Measurements from ENCODE around the gene CD68. TPM values are rescaled to one million over a fixed set of nuclear protein-coding genes. Genes with fewer than 3 reads are reported as not detected.

CD68 gene
- total RNA-seq, 1 donor from 2014 or later: 0.95 TPM

DNA sequence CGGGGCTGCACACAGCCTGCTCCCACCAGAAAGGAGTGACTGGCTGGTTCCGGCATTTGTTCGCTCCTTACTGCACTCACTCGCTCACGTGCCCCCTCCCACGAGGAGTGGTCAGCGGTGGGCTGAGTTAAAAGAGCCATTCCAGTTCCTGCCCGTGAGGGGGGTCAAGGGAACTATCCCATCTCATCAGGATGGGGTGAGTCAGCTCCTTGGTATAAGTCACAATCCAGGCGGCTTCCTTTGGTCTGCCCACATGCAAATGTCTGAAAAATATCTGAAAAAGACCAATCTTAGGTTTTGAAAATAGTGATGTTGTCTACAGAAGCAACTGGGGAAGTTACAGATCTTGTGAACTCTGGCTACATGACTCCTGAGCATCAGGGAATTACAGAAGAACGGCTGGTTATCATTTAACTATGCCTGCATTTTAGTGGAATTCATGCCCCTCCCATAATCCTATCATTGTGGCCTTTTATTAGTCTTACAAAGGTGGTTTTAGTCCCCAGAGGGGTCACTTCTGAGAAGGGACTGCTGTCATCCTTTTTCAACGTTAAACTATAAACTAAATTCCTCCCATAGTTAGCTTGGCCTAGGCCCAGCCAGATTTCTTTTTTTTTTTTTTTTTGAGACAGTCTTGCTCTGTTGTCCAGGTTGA lies 40.4 kb upstream of the CD68 start:
- Histone ChIP-seq H3K9ac (no peak overlapping the region), H3K4me1 (no peaks in the 10 kb centered on the region), H3K79me2 (ENCODE audit: low read depth) (no peaks in the 10 kb centered on the region), H3K36me3 (no peaks in the 10 kb centered on the region), H4K20me1 (ENCODE audit: low read depth) (no peaks in the 10 kb centered on the region), H3K9me3 (ENCODE audit: low read depth) (no peaks in the 10 kb centered on the region), H3K4me3 (no peak overlapping the region), H2AFZ (replicated peaks) (no peak overlapping the region), H3K27me3 (peaks cover 15% of the 10 kb centered on the region), H3F3A (ENCODE audit: low read depth) (no peaks in the 10 kb centered on the region), H3K27ac (no peak overlapping the region), H3K4me2 (no peak overlapping the region)
- TF ChIP-seq EZH2 (IDR thresholded peaks at IDR 0.05): no peak
- TF ChIP-seq EZH2phosphoT487 (IDR thresholded peaks at IDR 0.05): no peak
- no peak for TF ChIP-seq CTCF (IDR thresholded peaks at IDR 0.05)
- peaks cover 14% of the 10 kb centered on the region for H3K9me3 Mint-ChIP-seq
- H3K27me3 Mint-ChIP-seq (ENCODE audit: insufficient read depth, low read depth): peaks cover 7% of the 10 kb centered on the region
- no peak overlapping the region for H3K4me3 Mint-ChIP-seq
- peaks cover 3% of the 10 kb centered on the region for H3K4me1 Mint-ChIP-seq
- DNase-seq (ENCODE audit: low spot score): no peak
- H3K36me3 Mint-ChIP-seq: no peaks in the 10 kb centered on the region
- peak overlapping the region; percentile 16 for H3K27ac Mint-ChIP-seq

DNA sequence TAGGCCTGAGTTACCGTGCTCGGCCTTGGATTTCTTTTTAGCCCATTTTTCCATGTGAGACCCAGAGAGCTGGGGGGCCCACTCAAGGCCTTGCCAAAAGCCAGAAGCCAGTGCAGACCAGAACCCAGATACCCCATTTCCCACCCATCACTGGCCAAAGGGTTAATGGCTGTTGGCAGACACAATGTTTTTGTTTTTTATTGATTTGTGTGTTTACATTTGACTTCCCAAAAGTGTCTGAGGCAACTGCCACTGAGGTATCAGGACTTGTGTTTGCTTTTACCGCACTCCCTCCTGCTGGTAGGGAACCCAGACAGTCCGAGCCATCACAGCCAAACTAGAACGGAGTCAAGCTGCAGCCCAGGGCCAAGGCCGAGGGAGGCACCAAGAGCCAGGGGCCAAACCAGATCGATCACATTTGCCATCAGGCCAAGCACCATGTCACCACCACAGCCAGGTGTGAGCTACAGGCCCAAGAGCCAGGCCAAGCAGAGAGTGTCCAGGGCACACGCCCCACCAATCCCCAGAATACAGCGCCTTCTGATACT lies 38.3 kb upstream of the CD68 start:
- no peaks in the 10 kb centered on the region for H3K36me3 Mint-ChIP-seq
- peaks cover 3% of the 10 kb centered on the region for H3K4me1 Mint-ChIP-seq
- Histone ChIP-seq H2AFZ (replicated peaks) (no peak overlapping the region), H3K36me3 (no peaks in the 10 kb centered on the region), H3K4me1 (no peaks in the 10 kb centered on the region), H4K20me1 (ENCODE audit: low read depth) (no peaks in the 10 kb centered on the region), H3K27me3 (peaks cover 18% of the 10 kb centered on the region), H3K27ac (no peak overlapping the region), H3K9me3 (ENCODE audit: low read depth) (no peaks in the 10 kb centered on the region), H3F3A (ENCODE audit: low read depth) (no peaks in the 10 kb centered on the region), H3K4me2 (no peak overlapping the region), H3K79me2 (ENCODE audit: low read depth) (no peaks in the 10 kb centered on the region), H3K4me3 (no peak overlapping the region), H3K9ac (no peak overlapping the region)
- DNase-seq (ENCODE audit: low spot score): no peak
- H3K27me3 Mint-ChIP-seq (ENCODE audit: insufficient read depth, low read depth): peaks cover 8% of the 10 kb centered on the region
- H3K9me3 Mint-ChIP-seq: peaks cover 12% of the 10 kb centered on the region
- no peak overlapping the region for H3K4me3 Mint-ChIP-seq
- H3K27ac Mint-ChIP-seq: peak overlapping the region; percentile 46
- TF ChIP-seq EZH2 (IDR thresholded peaks at IDR 0.05): no peak
- TF ChIP-seq CTCF (IDR thresholded peaks at IDR 0.05): no peak
- TF ChIP-seq EZH2phosphoT487 (IDR thresholded peaks at IDR 0.05): no peak

DNA sequence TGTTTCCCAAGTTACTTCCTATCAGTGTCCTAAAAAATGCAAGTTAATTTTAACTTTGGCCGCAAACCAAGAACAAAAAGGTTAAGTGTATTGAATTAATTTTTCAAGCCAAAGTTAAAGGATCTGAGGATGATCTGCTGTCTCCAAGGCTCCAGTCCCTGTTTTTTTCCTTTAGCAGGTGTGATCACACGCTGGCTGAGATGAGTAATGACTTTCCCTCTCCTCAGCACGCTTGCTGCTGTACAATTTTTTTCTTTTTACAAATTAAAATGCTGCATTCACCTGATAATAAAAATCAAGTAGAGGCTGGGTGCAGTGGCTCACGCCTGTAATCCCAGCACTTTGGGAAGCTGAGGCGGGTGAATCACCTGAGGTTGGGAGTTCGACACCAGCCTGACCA lies 34.5 kb upstream of the CD68 start:
- Mint-ChIP-seq H3K4me1 (peaks cover 9% of the 10 kb centered on the region), H3K9me3 (no peaks in the 10 kb centered on the region), H3K4me3 (no peak overlapping the region), H3K27me3 (ENCODE audit: insufficient read depth, low read depth) (peaks cover 23% of the 10 kb centered on the region), H3K27ac (no peak overlapping the region), H3K36me3 (no peaks in the 10 kb centered on the region)
- Histone ChIP-seq H3K27me3 (peaks cover 40% of the 10 kb centered on the region), H3K4me2 (no peak overlapping the region), H3K9me3 (ENCODE audit: low read depth) (no peaks in the 10 kb centered on the region), H3K27ac (no peak overlapping the region), H3K79me2 (ENCODE audit: low read depth) (no peaks in the 10 kb centered on the region), H4K20me1 (ENCODE audit: low read depth) (no peaks in the 10 kb centered on the region), H3K4me1 (peaks cover 3% of the 10 kb centered on the region), H2AFZ (replicated peaks) (no peak overlapping the region), H3K9ac (no peak overlapping the region), H3K4me3 (no peak overlapping the region), H3F3A (ENCODE audit: low read depth) (peaks cover 15% of the 10 kb centered on the region), H3K36me3 (no peaks in the 10 kb centered on the region)
- no peak for DNase-seq (ENCODE audit: low spot score)
- TF ChIP-seq EZH2 (IDR thresholded peaks at IDR 0.05): no peak
- TF ChIP-seq CTCF (IDR thresholded peaks at IDR 0.05): no peak
- no peak for TF ChIP-seq EZH2phosphoT487 (IDR thresholded peaks at IDR 0.05)
